ENCODE results near the gene SLC25A24.
"Not testable (repeated sequence)": the region's sequence is repeated elsewhere in the genome, so short reads cannot be mapped to it uniquely, and the experiment has no call there.

SLC25A24 gene

DNA sequence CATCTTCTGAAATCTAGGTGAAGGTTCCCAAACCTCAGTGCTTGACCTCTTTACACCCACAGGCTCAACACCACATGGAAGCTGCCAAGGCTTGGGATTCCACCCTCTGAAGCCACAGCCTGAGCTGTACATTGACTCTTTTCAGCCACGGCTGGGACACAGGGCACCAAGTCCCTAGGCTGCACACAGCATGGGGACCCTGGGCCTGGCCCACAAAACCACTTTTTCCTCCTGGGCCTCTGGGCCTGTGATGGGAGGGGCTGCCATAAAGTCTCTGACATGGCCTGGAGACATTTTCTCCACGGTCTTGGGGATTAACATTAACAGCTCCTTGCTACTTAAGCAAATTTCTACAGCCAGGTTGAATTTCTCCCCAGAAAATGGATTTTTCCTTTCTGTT is 67.8 kb downstream of the SLC25A24 start:
- not testable (repeated sequence) for DNase-seq

DNA sequence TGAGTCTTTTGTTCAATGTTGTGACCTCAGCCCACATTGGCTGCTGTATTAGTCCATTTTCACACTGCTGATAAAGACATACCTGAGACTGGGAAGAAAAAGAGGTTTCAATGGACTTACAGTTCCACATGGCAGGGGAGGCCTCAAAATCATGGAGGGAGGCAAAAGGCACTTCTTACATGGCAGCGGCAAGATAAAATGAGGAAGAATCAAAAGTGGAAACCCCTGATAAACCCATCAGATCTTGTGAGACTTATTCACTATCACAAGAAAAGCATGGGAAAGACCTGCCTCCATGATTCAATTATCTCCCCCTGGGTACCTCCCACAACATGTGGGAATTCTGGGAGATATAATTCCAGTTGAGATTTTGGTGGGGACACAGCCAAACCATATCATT is 68.9 kb downstream of the SLC25A24 start:
- DNase-seq: not testable (repeated sequence)

DNA sequence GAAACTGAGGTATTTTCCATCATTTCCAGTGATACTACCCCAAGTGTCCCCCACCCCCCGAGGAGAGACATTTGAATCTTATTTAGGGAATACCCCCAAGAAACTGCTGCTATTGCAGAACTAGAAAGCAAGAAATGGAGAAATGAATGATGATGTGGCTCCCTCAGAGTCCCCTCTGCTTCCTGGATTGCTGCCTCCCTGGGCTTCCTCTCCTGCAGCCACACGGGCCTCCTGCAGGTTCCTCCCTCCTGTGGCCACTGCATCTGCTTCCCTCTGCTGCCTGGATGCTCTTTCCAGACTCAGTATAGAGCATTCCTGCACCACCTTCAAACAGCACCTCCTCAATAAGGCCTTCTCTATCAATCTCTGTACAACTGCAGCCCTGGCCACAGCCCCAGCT is 69.3 kb downstream of the SLC25A24 start:
- no peak for DNase-seq

DNA sequence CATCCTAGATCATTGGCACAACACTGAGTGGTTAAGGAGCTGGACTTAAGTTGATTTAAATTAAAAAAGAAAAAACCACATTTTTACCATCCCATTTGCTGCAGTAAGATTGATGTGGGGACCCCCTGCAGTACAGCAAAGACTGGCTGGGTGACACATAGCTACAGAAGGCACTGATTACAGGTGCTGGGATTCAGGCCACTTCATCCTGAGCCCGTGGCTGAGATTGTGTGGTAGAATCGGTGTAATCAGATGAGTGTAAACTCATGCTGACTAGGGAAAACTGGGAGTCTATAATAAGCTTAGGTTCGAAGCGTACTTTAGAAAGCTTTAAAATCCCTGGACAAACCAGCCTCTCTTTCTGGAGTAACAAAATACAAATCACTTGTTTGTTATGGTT is 70.1 kb downstream of the SLC25A24 start:
- no peak for DNase-seq

DNA sequence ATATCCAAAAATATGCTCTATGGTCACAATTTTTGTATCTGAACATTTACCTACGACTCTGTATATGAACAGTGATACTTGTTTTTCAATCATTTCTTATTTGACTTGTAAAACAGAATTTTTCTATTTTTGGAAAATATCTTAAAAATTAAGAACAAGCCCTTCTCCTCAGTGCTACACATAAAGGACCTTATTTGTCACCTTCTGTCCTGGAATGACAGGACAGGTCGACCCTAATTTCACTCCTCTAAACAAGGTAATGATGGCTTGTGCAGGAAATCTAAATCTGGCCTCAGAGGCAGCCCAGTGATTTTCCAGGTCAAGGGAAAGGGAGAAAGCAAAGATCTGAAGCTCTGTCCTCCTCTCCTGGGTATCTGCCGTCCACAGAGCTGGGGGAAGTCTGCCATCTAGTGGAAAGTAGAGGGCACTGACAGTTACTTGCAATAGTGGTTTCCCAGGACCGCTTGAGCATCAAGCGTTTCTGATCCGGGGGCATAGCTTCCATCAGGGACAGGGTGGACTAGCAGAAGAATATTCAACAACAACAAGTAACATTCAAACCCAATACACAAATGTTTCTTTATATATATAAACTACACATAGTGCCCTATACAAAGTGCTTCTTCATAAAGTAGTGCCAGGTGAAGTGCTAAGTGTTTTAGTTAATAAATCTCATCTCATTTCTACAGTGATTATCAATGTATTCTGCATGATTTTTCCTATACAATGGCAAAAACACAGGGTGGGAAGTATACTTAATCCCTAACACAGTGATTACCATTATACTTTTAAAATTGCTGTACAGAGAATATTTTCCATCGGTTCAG is 74.6 kb downstream of the SLC25A24 start:
- peak; percentile 61 for DNase-seq

DNA sequence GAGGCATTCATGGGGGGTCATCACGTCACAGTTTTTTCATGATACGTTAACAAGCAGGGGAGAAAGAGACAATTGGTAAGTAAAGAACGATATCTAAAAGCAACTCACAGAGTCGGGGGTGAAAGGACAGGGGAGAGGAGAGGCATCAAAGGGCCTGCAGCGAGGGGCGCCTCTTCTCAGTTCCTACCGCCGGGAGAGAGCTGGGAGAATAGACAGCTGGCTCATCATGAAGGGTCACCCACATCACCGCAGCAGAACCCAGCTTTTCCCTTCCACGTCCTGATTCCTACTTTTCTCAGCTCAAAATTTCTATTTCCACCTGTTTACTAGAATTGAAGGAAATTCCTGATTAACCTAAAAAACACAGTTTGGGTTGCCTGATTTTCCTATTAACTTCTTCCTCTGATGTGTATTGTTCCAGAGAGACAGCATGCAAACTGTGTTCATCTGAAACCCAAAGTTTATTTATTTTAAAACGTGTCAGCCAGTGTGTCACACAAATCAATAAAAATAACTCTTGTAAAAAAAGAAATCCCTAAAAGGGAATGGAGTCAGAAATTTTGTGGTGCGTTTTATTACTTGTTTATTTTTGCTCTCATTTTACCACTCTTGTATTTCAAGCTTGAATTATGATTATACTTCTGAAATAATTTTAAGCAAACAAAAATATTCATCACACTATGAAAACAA is 75.4 kb downstream of the SLC25A24 start:
- DNase-seq: no peak

DNA sequence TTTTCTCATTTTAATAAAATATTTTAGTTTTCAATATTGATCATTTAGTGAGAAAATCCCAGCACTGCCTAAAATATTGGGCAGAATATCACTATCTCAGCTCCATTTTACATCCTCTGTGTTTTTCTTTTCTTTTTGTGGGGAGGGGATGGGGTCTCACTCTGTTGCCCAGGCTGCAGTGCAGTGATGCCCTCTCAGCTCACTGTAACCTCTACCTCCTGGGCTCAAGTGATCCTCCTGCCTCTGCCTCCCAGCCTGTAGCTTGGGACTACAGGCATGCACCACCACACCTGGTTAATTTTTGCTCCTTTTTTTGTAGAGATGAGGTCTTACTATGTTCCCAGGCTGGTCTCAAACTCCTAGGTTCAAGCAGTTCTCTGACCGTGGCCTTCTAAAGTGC is 76.1 kb downstream of the SLC25A24 start:
- DNase-seq: no peak

DNA sequence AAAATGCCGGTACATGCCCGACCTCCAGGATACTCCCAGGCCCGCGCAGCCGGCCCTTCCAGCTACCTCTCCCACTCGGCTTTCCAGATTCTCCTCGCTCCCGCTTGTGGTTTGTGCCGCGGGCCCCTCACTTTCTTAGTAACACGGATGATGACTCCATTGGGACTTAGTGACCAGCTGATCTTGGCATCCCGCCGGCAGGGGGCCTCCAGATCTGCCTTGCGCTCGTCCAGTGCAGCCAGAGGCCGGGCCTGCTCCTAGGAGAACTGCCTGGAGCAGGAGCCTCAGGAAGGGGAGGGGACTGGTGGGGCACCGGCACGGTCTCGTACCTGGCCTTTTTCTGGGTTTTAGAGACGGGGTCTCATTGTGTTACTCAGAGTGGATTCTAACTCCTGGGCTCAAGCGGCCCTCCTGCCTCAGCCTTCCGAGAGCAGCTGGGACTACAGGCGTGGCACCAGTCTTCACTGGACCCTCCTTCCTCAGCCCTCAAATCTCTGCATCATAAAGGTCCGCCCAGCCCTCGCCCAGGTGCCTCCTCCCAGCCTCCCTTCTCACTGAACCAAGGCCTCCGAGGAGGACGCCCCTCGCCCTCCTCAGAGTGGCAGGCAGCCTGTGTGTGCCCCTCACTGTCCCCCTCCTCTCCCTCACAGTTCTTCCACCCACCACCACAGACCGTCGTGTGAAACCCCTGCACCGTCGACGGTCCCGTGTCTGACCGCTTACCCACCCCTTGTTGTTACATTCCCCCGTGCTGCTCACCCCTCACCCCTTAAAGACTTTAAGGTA is 78.6 kb downstream of the SLC25A24 start:
- DNase-seq: no peak

DNA sequence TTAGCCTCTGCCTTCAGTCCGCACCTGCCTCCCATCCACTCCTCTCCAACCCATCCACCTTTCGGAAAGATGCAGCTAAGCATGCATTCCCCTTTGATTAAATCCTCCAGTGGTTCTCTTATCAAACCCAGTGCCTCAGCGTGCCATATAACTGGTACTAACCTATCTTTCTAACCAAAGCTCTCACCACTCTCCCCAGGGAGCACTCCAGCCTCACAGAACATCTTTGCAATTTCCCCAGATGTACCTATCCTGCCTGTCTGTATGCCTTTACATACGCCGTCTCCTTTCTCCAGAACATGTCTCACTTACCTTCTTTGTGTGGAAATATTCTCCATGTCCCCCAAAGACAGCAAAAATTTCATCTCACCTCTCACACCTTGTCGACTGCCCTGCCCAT is 80.0 kb downstream of the SLC25A24 start:
- no peak for DNase-seq

DNA sequence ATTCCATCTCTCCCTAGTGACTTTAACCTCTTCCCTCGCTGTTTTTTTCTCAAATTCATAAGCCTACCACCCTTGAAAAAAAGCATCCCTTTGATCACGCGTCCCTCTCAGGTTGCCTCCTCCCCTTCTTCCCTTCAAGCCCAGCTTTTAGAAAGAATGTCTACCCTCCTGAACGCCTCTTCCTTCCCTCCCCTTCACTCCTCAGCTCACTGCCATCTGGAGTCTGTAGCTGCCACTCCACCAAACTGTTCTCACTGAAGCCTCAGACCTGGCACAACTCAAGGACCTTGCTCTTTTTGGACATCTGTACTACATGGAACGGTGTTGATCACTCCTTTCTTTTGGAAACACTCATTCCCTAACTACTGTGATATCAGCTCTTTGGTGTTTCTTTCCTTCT is 80.6 kb downstream of the SLC25A24 start:
- DNase-seq: peak; percentile 26

DNA sequence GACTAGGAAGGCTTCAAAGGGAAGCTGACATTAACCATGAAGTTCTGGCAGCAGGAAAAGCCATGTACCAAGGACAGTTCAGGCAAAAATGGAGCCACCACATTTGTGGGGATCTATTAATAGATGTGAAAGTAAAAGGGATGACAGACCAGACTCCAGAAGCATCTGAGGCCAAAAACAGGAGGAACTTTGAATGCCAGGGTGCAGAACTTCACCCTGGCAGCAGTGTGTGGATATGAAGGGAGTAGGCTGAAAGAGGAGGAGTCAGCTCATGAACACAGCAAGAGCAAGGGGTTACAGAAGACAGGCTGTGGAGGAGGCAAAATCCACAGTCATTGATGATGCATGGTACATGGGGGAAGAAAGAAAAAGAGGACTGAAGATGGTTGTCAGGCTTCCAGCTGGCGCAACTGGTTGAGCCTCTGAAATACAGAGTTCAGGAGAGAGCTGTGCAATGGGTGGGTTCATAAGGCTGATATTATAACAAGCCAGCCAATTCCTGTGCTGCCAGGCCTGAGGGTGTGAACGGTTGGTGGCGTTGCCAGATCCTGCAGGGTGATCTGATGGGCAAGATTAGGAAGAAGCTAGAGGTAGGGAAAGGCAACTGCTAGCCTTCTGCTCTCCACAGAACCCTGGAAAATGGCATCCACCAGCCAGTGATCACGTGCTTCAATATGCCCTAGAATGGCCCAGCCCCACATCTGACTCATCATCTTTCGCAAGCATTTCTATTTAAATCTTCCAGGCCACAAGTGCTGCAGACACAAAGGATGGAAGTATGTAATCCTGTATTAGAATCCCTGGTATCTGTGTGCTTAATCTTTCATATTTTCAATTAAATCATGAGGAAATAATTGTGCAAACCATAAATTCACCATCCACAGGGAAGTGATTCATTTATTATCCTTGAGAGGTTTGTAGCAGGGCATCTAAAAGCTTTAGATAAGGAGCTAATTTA is 81.9 kb downstream of the SLC25A24 start:
- DNase-seq: no peak

DNA sequence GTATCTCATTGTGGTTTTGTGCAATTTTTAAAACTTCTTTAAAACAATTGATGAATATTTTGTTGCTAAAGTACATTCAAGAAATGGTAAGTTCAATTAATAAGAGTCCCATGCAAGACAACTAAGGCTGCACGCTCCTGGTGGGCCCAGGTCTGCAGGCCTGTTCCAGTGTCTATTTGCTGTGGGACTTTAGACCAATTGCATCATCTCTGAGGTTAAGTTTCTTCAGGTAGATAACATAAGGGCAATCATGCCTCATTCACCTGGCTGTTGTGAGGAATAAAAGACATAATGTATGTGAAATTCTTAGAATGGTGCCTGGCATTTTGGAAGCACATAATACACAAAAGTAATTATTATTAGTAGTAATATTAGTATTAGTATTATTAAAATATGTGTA is 82.9 kb downstream of the SLC25A24 start:
- DNase-seq: no peak

DNA sequence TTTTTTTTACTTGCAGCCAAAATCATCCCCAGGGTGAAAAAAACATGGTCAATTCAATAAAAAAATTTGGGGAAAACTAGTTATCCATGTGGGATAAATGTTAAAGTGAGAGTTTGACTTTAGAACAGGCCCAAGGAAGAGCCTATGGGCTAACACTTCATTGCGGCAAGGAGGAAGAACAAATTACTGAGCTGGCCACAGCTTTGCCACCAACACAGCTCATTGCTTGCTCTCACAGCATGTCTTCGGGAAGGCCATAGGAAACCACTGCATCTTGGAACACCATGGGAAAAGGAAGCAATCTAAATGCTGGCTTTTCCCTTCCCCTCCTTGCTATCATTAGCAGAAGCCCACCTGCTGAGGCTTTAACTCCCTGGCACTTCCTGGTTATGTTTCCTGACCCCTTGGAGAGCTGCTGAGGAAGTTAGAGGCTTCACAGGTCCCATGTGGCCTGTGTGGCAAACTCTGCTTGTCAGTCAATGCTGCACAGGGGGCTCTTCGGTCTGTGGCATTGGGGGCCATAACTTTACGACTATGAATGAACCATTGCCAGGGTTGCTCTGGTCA is 86.0 kb downstream of the SLC25A24 start:
- DNase-seq: no peak

DNA sequence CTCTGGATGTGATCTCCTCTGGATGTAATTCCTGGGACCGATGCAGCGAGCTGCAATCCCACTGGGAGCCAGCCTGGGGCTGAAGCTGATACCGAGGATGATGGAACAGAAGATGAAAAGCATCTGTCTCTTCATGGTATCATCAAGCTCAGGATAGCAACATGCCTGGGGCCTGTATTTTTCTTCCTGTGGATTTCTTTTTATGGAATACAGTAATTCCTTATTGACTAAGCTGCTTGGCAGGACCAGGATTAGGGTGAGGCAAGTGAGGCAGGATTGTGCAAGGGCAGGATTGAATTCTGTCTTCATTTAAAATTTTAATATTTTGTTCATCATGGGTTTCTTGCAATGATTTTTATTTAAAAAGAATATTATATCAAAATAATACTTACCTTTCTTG is 86.6 kb downstream of the SLC25A24 start:
- DNase-seq: no peak

DNA sequence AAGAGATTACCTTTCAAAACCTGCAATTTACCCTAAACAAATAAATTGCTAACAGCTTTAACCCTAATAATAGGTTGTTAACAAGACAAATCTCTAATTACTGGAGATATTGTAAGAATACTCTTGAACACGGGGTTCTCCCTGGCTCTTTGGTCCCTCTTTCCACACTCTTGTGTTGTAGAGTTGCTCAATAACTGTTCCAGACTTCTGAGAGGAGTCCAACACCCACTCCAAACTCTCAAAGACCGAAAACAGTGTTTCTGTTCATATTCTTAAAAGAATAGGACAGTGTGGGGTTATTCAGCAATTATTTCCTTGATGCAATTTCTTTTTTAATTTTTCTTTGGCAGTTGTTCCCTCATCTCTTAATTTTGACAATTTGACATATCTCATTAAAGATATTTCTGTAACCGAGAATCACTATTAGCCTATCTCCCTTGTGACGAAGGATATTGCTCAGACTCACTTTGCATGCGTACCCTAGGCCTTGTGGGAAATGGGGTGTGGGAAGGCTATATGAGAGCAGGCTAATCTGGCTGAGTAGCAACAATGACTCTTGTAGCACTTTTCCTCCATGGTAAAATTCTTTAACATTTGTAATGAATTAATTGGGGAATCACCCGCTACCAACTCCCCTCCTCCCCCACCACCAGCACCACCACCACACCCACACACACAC is 90.7 kb downstream of the SLC25A24 start:
- no peak for DNase-seq

DNA sequence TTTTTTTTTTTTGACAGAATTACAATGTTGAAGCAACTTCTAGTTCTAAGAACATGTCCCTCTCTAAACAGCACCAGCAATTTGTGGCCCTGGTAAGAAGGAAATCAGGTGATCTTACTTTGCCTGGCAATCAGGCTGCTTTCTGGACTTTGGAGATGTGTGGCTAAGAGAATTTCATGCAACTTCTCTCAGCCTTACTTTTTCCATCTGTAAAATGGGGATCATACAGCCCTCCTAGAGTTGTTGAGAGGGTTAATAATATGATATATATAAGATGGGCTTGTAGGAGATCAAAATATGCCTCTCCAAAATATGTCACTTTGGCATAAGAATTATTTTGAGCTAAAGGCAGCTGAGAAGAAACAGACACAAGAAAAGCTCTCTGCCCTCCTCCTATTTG is 92.0 kb downstream of the SLC25A24 start:
- no peak for DNase-seq

DNA sequence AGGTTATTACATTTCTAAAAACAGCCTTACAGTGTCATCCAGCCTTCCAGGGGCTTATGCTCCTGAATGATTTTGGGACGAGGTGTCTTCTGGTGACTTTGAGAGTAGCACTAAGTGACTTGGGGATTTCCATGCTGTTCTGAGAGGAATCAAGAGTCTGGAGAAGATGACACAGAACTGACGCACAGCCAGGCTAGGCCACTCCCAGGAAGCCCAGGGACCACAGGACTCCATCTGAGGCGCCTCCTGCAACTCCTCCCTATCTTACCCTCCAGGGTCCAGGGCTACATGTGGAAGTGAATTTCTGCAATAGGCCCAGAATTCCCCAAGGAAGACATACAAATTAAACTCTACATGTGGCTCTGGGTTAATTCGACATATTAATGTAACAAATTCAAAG is 92.5 kb downstream of the SLC25A24 start:
- DNase-seq: no peak

DNA sequence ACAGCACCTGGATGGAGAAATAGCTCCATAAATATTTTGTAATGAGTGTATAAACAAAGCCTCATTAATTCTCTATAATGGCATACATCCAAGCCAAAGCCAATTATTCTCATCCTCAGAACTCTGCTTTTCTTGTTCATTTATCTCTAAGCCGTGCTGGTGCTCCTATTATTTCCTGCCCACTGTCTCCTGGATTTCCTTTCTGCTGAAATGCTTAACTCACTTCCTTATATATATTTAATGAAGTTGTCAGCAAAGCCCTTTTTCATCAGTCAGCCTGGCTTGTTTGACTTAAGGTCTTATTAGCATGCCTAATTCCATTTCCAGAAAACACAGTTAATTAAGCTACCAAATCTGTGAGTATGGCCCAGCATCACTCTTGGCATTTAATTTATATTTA is 93.4 kb downstream of the SLC25A24 start:
- DNase-seq: no peak

DNA sequence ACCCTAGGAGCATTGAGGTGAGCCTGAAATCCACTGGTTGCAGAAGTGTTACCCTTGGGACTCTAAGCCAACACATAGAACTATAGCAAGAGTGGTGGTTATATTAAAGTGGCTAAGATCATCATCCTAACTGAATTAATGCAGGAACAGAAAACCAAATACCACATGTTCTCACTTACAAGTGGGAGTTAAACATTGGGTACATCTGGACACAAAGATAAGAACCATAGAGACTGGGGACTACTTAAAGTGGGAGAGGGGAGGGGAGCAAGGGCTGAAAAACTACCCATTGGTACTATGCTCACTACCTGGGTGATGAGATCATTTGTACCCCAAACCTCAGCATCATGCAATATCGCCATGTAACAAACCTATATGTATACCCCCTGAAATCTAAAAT is 100.0 kb downstream of the SLC25A24 start:
- DNase-seq: no peak

DNA sequence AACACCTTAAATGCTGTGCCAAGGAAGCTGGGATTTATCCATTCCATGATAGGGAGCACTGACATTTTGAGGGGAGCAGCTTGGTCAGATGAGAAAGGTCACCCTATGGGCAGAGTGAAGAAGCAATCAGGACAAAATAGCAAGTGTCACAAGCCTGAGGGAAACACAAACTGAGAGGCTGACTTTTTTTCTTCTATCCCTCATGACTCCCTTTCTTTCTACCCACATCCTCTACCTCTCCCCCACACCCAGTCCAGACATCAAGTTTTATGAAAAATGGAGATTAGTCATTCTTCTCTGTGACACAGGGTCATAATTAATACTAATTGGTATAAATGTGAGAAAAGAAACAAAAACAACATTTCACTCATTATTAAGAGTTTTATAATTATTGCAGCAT is 103.1 kb downstream of the SLC25A24 start:
- DNase-seq: no peak

DNA sequence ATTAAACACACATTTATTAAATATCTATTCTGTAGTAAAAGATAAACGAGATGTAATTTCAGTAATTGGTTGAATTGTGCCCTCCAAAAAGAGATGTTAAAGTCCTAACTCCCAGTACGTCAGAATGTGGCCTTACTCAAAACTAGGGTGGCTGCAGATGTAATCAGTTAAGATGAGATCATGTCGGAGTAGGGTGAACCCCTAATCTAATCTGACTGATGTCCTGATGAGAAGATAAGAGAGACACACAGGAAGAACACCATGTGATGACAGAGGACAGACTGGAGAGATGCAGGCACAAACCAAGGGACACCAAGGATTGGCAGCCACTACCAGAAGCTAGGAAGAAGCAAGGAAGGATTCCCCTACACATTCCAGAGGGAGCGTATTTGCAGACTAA is 104.1 kb downstream of the SLC25A24 start:
- no peak for DNase-seq

DNA sequence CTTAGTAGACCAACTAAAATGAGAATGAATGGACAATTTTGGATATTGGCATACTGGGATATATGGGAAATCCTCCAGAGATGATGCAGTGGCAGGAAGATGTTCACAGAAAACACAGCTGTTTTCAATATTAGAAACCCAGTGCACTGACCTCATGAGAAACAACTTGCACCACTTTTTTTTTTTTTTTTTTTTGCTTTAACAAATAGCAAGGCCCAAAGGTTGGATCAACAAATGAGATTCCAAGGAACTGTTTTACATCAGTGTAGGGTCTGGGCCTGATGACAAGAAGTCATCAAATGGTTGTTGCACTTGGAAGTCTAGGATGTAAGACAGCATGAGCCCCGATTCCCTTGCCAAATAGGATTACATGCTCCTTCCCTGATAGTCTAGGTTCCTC is 110.7 kb downstream of the SLC25A24 start:
- no peak for DNase-seq

Data from NCI-H446 treated with DMSO at 0.1 percent for 48 hours (cell line).